GM12892 (cell line): Measurements from ENCODE around the gene CERS6.

Experiments used
- DNase-seq: peaks from one replicate; pipeline ENCODE4 v3.0.0; 2011; ENCODE audit not compliant: insufficient read length
- FAIRE-seq: peaks from 2 replicates; lab custom pipeline; 2011; peaks lifted over from hg19 to GRCh38; lab: Jason Lieb, UNC
- POLR2A ChIP-seq: IDR thresholded peaks from 2 replicates; pipeline ENCODE4 v1.6.1; 2011; ENCODE audit warnings: low read depth, low read length, control low read depth
- POLR2AphosphoS5 ChIP-seq: IDR thresholded peaks from 2 replicates; pipeline ENCODE4 v1.6.1; 2011; ENCODE audit warnings: low read depth, low read length, control low read depth
- TAF1 ChIP-seq: IDR thresholded peaks from 2 replicates; pipeline ENCODE4 v1.6.1; 2011; ENCODE audit warnings: low read depth, mild to moderate bottlenecking, control low read depth, low read length, borderline replicate concordance

CERS6 gene

GRCh38 chr2:168814939-168815907 is 359.2 kb downstream of the CERS6 start:
- FAIRE-seq (no peak), DNase-seq (no peak)
- no peak for TF ChIP-seq POLR2AphosphoS5
- TF ChIP-seq TAF1: no peak
- no peak for TF ChIP-seq POLR2A

GRCh38 chr2:168816369-168816768 is 360.3 kb downstream of the CERS6 start:
- TF ChIP-seq POLR2A (no peak), POLR2AphosphoS5 (no peak), TAF1 (no peak)
- DNase-seq (no peak), FAIRE-seq (no peak)

- FAIRE-seq: no peak
- DNase-seq: no peak
- TF ChIP-seq POLR2AphosphoS5 (no peak), TAF1 (no peak), POLR2A (no peak)
Measured at GRCh38 chr2:168819050-168819715, 363.1 kb downstream of the CERS6 start.

GRCh38 chr2:168819829-168820489 is 363.9 kb downstream of the CERS6 start:
- no peak for FAIRE-seq
- TF ChIP-seq POLR2AphosphoS5: no peak
- TF ChIP-seq POLR2A: no peak
- TF ChIP-seq TAF1: no peak
- no peak for DNase-seq

- DNase-seq: no peak
- TF ChIP-seq TAF1: no peak
- no peak for TF ChIP-seq POLR2A
- TF ChIP-seq POLR2AphosphoS5: no peak
- FAIRE-seq: no peak
Measured at GRCh38 chr2:168821577-168821976, 365.5 kb downstream of the CERS6 start.

- no peak for FAIRE-seq
- TF ChIP-seq POLR2A (no peak), TAF1 (no peak), POLR2AphosphoS5 (no peak)
- no peak for DNase-seq
Measured at GRCh38 chr2:168821992-168822391, 365.9 kb downstream of the CERS6 start.
